Suppressor macrophage treated with lipopolysaccharide for 1 hour (primary cell): ENCODE measurements around the gene KLHL29.
A peak's percentile ranks its signal among the peaks of the same experiment; 100 is the strongest.

Source experiments
- DNase-seq, 3 donors: peaks; one replicate each; pipeline ENCODE4 v3.0.0-alpha.2; 2020 to 2022

KLHL29 gene

GRCh38 chr2:23399674-23400261 is 14.8 kb downstream of the KLHL29 start:
- DNase-seq = peak; percentile 29 to 46 (median 29)

GRCh38 chr2:23400703-23401102 is 15.7 kb downstream of the KLHL29 start:
- no peak for DNase-seq

DNA sequence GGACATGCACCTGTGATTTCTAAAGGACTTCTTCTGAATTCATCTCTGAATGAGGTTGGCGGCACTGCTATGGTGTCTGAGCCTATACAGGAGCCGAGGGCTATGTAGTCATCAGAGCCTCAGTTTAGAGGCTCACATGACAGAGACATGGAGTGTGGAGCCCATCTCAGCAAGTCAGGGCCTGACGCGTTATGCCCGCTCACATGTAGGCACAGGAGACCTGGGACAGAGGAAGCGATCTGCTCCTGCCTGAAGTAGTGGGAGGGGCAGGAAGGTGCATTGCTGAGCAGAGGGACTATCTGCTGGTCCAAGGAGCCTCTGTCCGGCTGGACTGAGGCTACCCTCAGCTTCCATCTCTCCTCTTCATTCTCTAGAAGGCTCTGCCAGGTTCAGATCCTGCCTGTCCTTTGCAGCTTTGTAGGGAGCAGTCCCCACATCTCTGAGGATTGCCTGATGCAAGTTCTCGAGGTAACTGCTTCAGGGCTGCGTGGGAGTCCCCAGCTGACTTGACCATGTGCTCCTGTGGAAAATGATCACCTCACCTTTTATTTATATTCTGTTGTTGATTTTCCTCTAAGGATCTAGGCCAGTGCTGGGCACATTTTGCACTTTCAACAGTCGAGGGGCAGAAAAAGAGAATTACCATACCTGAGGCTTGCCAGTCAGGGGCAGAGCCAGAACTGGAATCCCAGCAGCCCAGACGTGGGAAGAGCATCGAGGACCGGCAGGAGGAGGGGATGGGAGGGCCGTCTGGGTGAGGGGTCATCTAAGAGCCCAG is 16.6 kb downstream of the KLHL29 start:
- DNase-seq = no peak

DNA sequence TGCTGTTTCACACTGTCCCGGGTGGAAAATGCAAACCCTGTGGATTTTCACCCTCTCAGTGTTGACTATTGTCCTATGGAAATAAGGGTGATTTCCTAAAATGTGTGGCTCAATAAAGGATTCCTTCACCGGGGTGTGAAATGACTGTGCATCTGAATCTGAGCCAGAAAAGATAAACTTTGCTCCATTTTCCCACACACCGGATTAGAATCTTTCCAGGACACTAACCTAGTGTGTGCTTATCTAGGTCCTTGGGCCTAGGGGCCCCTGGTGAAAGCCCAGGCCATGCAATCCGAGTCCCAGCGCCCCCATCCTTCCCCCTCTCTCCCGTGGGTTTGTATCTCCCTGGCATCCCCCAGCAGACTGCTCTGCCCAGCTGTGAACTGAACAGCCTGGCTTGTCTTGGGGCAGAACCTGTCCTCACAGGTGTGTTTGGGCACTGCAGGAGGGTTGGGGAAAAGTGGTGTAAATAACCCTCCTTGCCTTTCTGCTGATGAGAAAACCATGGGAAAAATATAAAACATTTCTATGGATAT is 17.3 kb downstream of the KLHL29 start:
- no peak for DNase-seq

DNA sequence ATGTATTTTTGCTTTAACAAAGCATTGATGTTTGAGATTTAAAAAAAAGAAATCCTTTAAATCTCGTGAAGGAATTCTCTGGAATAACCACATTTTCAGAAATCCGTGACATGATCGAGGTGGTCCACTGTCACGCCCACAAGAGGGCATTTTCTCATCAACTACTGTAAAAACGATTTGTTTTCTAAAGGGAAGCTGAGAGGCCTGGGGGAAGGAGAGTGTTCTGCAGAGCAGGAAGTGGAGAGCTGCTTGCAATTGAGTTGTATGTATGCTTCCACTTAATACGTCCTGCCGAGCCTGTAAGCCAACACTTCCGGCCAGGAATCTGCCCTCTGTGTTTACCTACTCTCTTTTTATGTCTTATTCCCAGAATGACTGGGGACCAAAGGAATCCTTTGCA is 19.4 kb downstream of the KLHL29 start:
- peak; percentile 42 to 47 (median 46) for DNase-seq

- DNase-seq = no peak
Measured at GRCh38 chr2:23409248-23409647, 24.3 kb downstream of the KLHL29 start.

DNA sequence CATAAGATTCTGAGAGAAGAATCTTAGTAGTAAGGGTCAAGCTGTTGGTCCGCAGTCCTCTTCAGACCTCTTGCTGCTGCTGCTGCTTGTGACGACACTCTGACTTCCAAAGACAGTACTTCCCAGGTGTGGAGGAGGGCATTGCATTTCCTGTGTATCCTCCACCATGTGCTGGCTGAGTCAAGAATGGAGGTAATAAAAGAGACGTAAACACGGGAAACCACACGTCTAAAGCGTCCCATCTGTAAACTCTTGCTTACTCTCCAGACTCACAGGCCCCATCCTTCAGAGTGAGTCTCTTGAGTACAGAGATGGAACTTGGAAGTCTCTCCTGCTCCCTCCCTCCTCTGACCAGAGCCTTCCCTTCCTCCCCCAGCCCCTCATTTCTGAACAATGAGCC is 25.6 kb downstream of the KLHL29 start:
- no peak for DNase-seq

DNA sequence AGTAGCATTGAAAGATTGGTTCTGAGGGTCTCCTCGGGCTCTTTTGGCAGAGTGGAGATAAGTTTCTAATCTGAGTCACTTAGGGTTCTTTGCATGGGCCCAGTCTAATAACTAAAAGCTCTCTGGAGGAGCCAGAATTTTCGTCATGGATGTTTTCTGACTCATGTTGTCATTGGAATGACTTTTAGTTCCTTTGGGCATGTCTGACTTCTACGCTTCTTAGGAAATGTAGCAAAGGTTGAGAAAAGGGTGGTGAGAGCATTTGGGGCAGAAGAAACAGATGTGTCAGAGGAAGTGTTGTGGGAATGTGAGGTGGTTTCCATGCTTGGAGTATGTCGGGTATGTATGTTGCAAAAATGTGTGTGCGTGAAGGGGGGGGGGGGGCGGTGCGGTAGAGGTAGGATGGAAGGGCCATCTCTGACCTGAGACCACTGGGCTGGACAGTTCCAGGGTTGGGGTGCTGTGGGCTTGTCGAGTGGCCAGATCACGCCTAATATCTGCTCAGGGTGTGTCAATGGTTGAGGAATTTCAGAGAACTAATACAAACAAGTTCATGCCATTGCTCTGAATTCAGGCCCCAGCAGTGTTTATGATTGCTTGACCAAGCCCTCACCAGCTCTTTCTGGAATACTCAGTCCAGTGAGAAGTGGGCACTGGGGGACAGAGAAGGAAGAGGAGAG is 26.9 kb downstream of the KLHL29 start:
- no peak for DNase-seq

GRCh38 chr2:23412556-23413155 is 27.7 kb downstream of the KLHL29 start:
- DNase-seq = no peak

DNA sequence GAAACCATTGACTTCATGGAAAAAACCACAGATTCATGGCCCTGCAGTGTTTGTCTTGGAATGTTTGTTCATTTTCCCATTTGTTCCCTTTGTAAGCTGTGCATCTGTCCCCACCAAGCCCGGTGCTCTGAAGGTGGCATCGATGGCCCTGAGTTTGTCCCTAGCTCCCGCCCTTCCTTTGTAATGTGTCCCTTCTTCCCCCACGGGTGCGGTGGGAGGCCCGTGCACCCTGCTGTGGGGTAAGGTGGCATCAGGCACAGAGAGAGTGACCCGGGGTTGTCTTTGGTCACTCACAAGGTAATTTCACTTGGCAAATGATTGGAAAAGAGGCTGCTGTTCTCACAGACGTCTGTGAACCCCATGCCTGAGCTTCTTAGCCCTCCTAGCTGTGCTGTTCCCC is 28.7 kb downstream of the KLHL29 start:
- no peak for DNase-seq

DNA sequence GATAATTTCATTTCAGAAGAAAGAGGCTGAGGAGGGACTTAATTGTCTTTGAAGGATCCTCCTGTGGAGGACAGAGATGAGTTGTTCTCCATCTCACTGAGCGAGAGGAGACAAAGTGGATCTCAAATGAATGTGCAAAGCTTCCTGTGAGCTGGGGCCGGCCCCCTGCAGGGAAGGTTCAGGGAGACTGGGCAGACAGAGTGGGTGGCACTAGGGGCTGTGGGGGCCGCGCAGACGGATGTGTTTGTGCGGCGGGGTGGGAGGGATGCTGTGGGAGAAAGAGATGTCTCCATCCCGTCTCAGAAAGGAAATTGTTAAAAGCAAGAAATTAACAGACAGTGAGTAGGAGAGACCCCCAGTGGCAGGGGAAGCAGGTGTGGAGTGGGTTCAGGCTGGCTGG is 29.1 kb downstream of the KLHL29 start:
- DNase-seq = no peak

- no peak for DNase-seq
Measured at GRCh38 chr2:23414871-23415270, 29.9 kb downstream of the KLHL29 start.

DNA sequence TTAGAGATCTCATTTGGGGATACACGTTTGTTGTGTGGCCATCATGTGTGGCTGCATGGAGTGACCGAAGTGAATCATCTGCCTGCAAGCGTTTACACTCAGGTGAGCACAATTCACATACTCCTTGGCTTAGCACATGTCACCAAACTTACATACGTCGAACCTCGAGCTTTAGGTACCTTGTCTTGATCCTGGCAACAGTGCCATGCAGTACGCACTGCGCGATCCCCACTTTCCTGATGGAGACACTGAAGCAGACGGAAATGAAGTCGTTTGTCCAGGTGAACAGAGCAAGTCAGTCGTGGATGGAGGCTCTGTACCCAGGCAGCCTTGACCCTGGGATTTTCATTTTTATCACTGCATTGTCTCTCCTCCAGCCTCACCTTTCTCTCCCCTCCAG is 32.3 kb downstream of the KLHL29 start:
- no peak for DNase-seq

GRCh38 chr2:23418056-23418455 is 33.1 kb downstream of the KLHL29 start:
- no peak for DNase-seq

- DNase-seq = peak in 1 of 3 donors; percentile 3
Measured at GRCh38 chr2:23418461-23418911, 33.5 kb downstream of the KLHL29 start.

- no peak for DNase-seq
Measured at GRCh38 chr2:23419171-23420090, 34.5 kb downstream of the KLHL29 start.

DNA sequence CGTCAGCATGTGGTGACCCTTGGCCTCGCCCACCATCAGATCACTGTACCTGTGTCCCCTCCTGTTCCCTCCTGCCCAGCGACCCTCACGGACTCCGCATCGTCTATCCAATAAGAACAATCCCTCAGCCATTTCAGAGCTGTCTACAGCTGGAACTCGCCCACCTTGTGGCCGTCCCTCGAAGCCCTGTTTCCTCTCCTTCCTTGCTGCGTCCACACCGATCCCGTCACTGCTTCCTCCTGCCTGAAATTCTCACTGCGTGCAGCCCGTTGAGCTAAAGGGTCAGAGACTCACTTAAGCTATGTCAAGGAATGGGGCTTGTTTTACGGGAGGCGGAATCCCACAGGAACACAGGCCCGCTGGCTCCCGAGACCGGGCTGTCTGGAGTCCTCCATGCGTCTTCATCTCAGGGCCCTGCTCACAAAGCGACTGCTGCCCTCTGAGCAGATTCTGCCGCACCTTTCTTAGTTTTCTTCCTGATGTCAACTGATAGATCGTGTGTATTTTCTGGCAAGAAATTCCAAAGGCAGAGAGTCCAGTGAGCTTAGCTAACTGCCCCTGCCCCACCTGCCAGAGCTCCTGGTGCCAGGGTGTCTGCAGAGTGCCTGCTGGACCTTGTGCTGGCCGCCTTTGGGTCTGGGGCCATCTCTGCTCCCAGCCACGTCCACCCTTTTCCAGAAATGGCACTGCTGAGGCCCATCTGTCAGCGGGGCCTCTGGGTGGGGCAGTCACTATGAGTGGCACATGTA is 35.3 kb downstream of the KLHL29 start:
- no peak for DNase-seq

GRCh38 chr2:23420840-23421476 is 36.0 kb downstream of the KLHL29 start:
- DNase-seq = no peak

DNA sequence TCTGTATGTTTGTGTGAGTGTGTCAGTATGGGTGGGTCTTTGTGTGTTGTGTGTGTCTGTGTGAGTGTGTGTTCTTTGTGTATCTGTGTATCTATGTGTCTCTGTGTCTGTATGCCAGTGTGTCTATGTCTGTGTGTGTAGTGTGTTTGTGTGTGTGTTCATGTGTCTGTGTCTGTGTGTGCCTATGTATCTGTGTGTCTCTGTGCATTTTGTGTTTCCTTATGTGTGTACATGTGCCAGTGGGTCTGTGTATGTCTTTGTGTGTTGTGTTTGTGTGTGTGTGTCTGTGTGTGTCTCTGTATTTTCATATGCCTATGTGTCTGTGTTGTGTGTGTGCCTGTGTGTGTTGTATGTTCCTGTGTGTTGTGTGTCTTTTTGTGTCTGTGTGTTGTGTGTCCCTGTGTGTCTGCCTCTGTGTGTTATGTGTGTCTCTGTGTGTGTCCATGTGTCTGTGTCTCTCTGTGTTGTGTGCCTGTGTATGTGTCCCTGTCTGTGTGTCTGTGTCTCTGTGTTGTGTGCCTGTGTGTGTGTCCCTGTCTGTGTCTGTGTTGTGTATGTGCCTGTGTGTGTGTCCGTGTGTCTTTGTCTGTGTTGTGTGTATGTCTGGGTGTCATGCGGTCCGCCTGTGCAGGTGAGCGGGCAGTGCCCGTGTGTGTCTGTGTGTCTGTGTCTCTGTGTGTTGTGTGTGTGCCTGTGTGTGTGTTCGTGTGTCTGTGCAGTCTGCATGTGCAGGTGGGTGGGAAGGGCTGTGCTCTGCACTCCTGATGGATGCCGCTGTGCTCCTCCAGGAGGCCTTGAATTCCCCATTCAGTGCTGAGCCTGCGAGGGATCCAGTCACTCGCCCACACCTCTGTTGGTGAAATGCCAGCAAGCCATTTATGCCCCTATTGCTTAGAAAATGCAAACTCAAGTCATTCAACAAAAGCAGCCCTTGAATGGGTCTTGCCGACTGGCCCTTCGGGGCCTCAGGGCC is 37.4 kb downstream of the KLHL29 start:
- no peak for DNase-seq
